Vagina (tissue), 2 donors: ENCODE data around the gene UBN1.

Experiments used
- POLR2A ChIP-seq, 2 donors: fragments of 450-650 bp; IDR thresholded peaks; one replicate each; pipeline ENCODE4 v1.6.1; 2017; ENCODE audit warnings: antibody characterized with exemption in 2 of 2, mild to moderate bottlenecking in 2 of 2, moderate library complexity in 2 of 2
- POLR2AphosphoS5 ChIP-seq, 2 donors: sonication (generic); formaldehyde crosslinking; IDR thresholded peaks; one replicate each; pipeline ENCODE4 v1.9.0; 2017; ENCODE audit warnings: antibody characterized with exemption in 2 of 2, mild to moderate bottlenecking in 2 of 2, low read depth in 1 of 2; ENCODE audit not compliant: insufficient read depth in 1 of 2

DNA sequence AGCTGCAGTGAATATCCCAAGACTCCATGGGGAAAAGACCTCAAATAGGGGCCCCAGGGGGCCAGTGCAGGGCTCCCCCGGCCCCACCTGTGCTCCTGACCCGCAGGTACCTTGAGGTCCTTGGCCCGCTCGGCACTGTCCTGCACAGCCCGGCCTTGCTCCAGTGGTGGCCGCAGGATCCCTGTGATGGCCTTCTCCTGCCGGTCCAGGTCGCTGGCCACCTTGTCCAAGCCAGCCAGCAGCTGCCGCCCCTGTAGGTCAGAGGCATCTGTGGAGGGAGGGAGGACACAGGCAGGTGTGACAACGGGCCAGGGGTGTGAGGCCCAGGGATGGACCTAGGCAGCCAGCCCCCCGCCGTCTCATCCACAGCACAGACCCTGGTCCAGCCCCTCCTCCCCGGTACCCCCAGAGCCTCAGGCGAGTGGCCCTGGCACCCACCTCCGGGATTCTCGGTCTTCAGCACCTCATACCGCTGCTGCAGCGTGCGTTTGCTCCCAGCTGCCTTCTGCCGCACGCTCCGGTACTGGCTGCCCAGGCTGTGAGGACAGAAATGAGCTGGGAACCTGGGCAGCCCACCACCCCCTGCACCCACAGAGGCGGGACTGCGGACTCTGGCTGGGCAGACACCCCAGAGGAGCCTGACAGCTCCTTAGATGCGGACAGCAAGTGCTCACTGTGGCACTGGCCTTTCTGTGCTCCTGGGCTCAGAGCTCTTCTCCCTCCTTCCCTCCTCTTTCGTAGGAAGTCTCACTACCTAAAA, 46.0 kb downstream of the UBN1 start:
- no peak for TF ChIP-seq POLR2AphosphoS5 (IDR thresholded peaks at IDR 0.05; ENCODE audit: insufficient read depth in 1 of 2, low read depth in 1 of 2)
- TF ChIP-seq POLR2A (IDR thresholded peaks at IDR 0.05) = no peak
